NCI-H1105 treated with DMSO at 0.1 percent for 48 hours (cell line): ENCODE results near the gene GPR183.

Source experiments
- DNase-seq: peaks from one replicate; lab custom pipeline; 2025; lab: John Stamatoyannopoulos, UW

GPR183 gene

GRCh38 chr13:99295488-99296252, 11.5 kb downstream of the GPR183 start:
- no peak for DNase-seq

- no peak for DNase-seq
Observed at GRCh38 chr13:99294958-99295357, 12.2 kb downstream of the GPR183 start.

GRCh38 chr13:99294198-99294597, 13.0 kb downstream of the GPR183 start:
- DNase-seq, result no peak

GRCh38 chr13:99293178-99293577, 14.0 kb downstream of the GPR183 start:
- no peak for DNase-seq

- DNase-seq, result no peak
Observed at GRCh38 chr13:99290894-99291293, 16.3 kb downstream of the GPR183 start.

GRCh38 chr13:99289674-99290337, 17.4 kb downstream of the GPR183 start:
- DNase-seq, result no peak

GRCh38 chr13:99289271-99289670, 17.9 kb downstream of the GPR183 start:
- no peak for DNase-seq

GRCh38 chr13:99288089-99288488, 19.1 kb downstream of the GPR183 start:
- DNase-seq, result no peak

GRCh38 chr13:99287551-99287950, 19.6 kb downstream of the GPR183 start:
- no peak for DNase-seq

GRCh38 chr13:99285432-99286182, 21.6 kb downstream of the GPR183 start:
- no peak for DNase-seq

GRCh38 chr13:99282264-99283231, 24.7 kb downstream of the GPR183 start:
- no peak for DNase-seq

GRCh38 chr13:99281811-99282263, 25.4 kb downstream of the GPR183 start:
- no peak for DNase-seq

GRCh38 chr13:99280166-99280565, 27.0 kb downstream of the GPR183 start:
- DNase-seq, result no peak

GRCh38 chr13:99279637-99280036, 27.6 kb downstream of the GPR183 start:
- no peak for DNase-seq

GRCh38 chr13:99278843-99279242, 28.4 kb downstream of the GPR183 start:
- DNase-seq, result no peak

- DNase-seq, result no peak
Observed at GRCh38 chr13:99278200-99278599, 29.0 kb downstream of the GPR183 start.

GRCh38 chr13:99277629-99278028, 29.6 kb downstream of the GPR183 start:
- DNase-seq, result no peak

GRCh38 chr13:99276706-99277105, 30.5 kb downstream of the GPR183 start:
- DNase-seq, result no peak

- no peak for DNase-seq
Observed at GRCh38 chr13:99275093-99275469, 32.1 kb downstream of the GPR183 start.

- DNase-seq, result no peak
Observed at GRCh38 chr13:99273128-99273527, 34.1 kb downstream of the GPR183 start.

- DNase-seq, result no peak
Observed at GRCh38 chr13:99272481-99272880, 34.7 kb downstream of the GPR183 start.

- DNase-seq, result no peak
Observed at GRCh38 chr13:99271249-99271648, 36.0 kb downstream of the GPR183 start.
